Esophagus muscularis mucosa (tissue), 4 donors: ENCODE results near the gene A3GALT2. TPM values are rescaled to one million over a fixed set of nuclear protein-coding genes. Genes with fewer than 3 reads are reported as not detected.

Experiments
- DNase-seq: peaks from one replicate; pipeline ENCODE4 v3.0.0-alpha.2; 2017; ENCODE audit errors: extremely low spot score
- H3K27ac ChIP-seq, 4 donors: fragments of 200-600 bp; sonication (generic); replicated peaks in 1 of 4; 1 replicate in 3 of 4; 2 replicates in 1 of 4; pipeline ENCODE4 v1.5.1; 2016 to 2019; ENCODE audit warnings: mild to moderate bottlenecking in 1 of 4
- H3K27me3 ChIP-seq, 4 donors: fragments of 200-600 bp; sonication (generic); one replicate each; pipeline versions ENCODE4 v1.5.1 to v1.6.0; 2016 to 2019
- H3K36me3 ChIP-seq, 4 donors: fragments of 200-600 bp; sonication (generic); one replicate each; pipeline ENCODE4 v1.5.1; 2016 to 2019
- H3K4me1 ChIP-seq, 4 donors: fragments of 200-600 bp; sonication (generic); one replicate each; pipeline ENCODE4 v1.5.1; 2016 to 2019
- H3K4me3 ChIP-seq, 4 donors: fragments of 200-600 bp; sonication (generic); 1 replicate in 2 of 4; 2 replicates in 2 of 4; pipeline ENCODE4 v1.5.1; 2016 to 2019; ENCODE audit warnings: mild to moderate bottlenecking in 4 of 4, moderate library complexity in 1 of 4
- H3K9me3 ChIP-seq, 4 donors: fragments of 200-600 bp; sonication (generic); 1 replicate in 3 of 4; 2 replicates in 1 of 4; pipeline ENCODE4 v1.5.1; 2016 to 2019
- EP300 ChIP-seq: sonication (generic); formaldehyde crosslinking; IDR thresholded peaks from one replicate; pipeline ENCODE4 v1.6.1; 2017; ENCODE audit warnings: antibody characterized with exemption
- POLR2A ChIP-seq: fragments of 450-650 bp; IDR thresholded peaks from one replicate; pipeline ENCODE4 v1.6.1; 2017; ENCODE audit warnings: antibody characterized with exemption, moderate library complexity, mild to moderate bottlenecking, low read depth
- POLR2AphosphoS5 ChIP-seq, 2 donors: sonication (generic); formaldehyde crosslinking; IDR thresholded peaks; one replicate each; pipeline ENCODE4 v1.6.1; 2017; ENCODE audit warnings: antibody characterized with exemption in 2 of 2
- WGBS: methylation state at CpG from one replicate; pipeline ENCODE4 v1.1.5; 2018; 5-methylcytosine and 5-hydroxymethylcytosine counted together
- intact Hi-C: fragments of 100-400 bp; cut with DNase I; formaldehyde crosslinking; loops from one replicate; pipeline ENCODE4 v1.15.1; 2023
- total RNA-seq, 4 donors: library from RNA; depleted of rRNA; stranded (reverse); fragments of >200 nt; gene quantifications; one replicate each; pipeline versions ENCODE4 v1.1.0 to v1.2.1, GENCODE V29; 2016
- TF ChIP-seq, protein P1 (sequence below), 3 experiments: fragments of 200-600 bp in 2 of 3; fragments of 450-650 bp in 1 of 3; sonication (generic) in 2 of 3; IDR thresholded peaks; one replicate each; pipeline ENCODE4 v1.5.1; 2017 to 2019; ENCODE audit warnings: antibody characterized with exemption in 3 of 3, mild to moderate bottlenecking in 2 of 3, moderate library complexity in 1 of 3

Gene A3GALT2
- total RNA-seq, 4 donors from 2014 or later, result not detected

DNA sequence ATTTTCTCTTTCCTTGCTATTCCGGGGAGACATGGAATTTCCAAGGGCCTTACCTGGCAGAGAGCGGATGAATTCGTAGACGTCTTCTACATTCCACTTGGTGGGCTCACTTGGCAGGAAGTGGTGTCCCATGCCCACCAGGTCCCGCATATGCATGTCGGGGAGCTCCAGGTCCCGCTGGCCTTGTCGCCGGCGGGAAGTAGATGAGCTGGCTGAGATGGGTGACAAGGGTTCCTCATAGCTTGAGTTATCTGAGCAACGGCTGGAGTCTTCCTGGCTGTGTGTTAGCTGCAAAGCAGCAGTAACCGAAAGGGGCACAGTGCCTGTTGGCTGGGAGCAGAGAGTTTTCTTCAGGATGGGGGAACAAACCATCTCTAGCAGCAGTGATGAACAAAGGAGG lies 7.9 kb upstream of the A3GALT2 start:
- peaks cover 63 to 73% (median 64%) of the 10 kb centered on the region in 4 donors for H3K4me1 ChIP-seq
- intact Hi-C loops, result no loop called here
- no peak for DNase-seq
- H3K9me3 ChIP-seq, result no peaks in the 10 kb centered on the region
- TF ChIP-seq EP300 (no peak), POLR2A (no peak), POLR2AphosphoS5 (IDR thresholded peaks at IDR 0.05) (no peak)
- TF ChIP-seq, protein P1, sequence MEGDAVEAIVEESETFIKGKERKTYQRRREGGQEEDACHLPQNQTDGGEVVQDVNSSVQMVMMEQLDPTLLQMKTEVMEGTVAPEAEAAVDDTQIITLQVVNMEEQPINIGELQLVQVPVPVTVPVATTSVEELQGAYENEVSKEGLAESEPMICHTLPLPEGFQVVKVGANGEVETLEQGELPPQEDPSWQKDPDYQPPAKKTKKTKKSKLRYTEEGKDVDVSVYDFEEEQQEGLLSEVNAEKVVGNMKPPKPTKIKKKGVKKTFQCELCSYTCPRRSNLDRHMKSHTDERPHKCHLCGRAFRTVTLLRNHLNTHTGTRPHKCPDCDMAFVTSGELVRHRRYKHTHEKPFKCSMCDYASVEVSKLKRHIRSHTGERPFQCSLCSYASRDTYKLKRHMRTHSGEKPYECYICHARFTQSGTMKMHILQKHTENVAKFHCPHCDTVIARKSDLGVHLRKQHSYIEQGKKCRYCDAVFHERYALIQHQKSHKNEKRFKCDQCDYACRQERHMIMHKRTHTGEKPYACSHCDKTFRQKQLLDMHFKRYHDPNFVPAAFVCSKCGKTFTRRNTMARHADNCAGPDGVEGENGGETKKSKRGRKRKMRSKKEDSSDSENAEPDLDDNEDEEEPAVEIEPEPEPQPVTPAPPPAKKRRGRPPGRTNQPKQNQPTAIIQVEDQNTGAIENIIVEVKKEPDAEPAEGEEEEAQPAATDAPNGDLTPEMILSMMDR (IDR thresholded peaks at IDR 0.05), result no peak
- H3K27ac ChIP-seq, result peak overlapping the region; percentile 29 to 100 (median 50)
- WGBS, result 94% methylated on average over 10 of the region's 12 CpGs
- no peak overlapping the region for H3K4me3 ChIP-seq
- H3K27me3 ChIP-seq, result no peaks in the 10 kb centered on the region
- H3K36me3 ChIP-seq, result peaks cover 88 to 100% (median 95%) of the 10 kb centered on the region in 4 donors

DNA sequence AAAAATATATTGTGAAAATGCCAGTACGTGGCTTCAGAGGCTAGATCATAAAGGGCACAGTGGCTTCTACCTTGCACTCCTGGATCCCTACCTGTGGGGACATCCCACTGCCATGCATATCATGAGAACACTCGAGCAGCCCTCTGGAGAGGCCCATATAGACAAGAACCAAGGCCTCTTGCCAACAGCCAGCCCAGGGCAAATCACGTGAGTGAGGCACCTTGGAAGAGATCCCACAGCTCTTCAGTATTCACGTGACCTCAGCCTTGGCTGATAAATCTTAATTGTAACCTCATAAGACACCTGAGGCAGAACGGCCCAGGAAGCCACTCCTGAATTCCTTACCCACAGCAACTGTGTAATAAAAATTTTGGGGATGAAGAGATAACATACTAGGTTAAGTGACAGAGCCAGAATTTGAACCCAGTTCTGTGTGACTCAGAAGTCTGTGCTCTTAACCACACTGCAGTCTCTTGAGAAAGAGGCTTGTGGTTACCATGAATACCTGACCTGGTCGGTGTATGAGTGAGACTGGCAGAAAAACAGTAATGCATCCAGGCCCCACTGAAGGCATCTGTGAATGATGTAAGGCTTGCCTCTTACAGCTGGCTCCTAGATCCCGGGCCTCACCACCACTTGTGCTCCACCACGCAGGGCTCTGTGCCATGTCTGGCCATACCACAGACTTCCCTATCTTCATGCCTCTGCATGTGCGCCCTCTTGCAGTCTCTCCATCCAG lies 6.9 kb upstream of the A3GALT2 start:
- DNase-seq, result no peak
- intact Hi-C loops, result no loop called here
- TF ChIP-seq POLR2A, result no peak
- TF ChIP-seq POLR2AphosphoS5 (IDR thresholded peaks at IDR 0.05), result peak; percentile 27 to 57
- peaks cover 52 to 62% (median 54%) of the 10 kb centered on the region in 4 donors for H3K4me1 ChIP-seq
- peaks cover 93 to 100% (median 99%) of the 10 kb centered on the region in 4 donors for H3K36me3 ChIP-seq
- peak overlapping the region; percentile 29 to 100 (median 50) for H3K27ac ChIP-seq
- H3K9me3 ChIP-seq, result no peaks in the 10 kb centered on the region
- no peaks in the 10 kb centered on the region for H3K27me3 ChIP-seq
- H3K4me3 ChIP-seq, result no peak overlapping the region
- 58% methylated on average over 7 of the region's 9 CpGs for WGBS

DNA sequence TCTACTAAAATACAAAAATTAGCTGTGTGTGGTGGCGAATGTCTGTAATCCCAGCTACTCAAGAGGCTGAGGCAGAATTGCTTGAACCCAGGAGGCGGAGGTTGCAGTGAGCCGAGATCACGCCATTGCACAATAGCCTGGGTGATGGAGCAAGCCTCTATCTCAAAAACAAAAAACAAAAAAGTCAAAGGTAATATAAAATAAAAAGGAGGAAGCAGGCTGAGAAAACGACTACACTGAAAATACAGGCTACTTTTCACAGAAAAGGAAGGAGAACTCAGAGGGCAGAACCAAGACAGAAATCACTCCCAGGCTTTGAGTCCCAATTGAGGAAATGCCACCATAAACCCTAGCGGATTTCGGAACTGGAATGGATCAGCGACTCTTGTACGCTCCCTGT lies 5.9 kb upstream of the A3GALT2 start:
- WGBS, result 75% methylated on average over 9 of the region's 9 CpGs
- TF ChIP-seq POLR2A (no peak), EP300 (no peak), POLR2AphosphoS5 (IDR thresholded peaks at IDR 0.05) (no peak)
- TF ChIP-seq, protein P1 (IDR thresholded peaks at IDR 0.05), result no peak
- H3K4me1 ChIP-seq, result peaks cover 43 to 52% (median 44%) of the 10 kb centered on the region in 4 donors
- no peak for DNase-seq
- no peaks in the 10 kb centered on the region for H3K9me3 ChIP-seq
- no peaks in the 10 kb centered on the region for H3K27me3 ChIP-seq
- no peak overlapping the region for H3K4me3 ChIP-seq
- intact Hi-C loops, result no loop called here
- H3K36me3 ChIP-seq, result peaks cover 85 to 100% (median 98%) of the 10 kb centered on the region in 4 donors
- peak overlapping the region in 3 of 4 donors; percentile 29 to 100 (median 49) for H3K27ac ChIP-seq

DNA sequence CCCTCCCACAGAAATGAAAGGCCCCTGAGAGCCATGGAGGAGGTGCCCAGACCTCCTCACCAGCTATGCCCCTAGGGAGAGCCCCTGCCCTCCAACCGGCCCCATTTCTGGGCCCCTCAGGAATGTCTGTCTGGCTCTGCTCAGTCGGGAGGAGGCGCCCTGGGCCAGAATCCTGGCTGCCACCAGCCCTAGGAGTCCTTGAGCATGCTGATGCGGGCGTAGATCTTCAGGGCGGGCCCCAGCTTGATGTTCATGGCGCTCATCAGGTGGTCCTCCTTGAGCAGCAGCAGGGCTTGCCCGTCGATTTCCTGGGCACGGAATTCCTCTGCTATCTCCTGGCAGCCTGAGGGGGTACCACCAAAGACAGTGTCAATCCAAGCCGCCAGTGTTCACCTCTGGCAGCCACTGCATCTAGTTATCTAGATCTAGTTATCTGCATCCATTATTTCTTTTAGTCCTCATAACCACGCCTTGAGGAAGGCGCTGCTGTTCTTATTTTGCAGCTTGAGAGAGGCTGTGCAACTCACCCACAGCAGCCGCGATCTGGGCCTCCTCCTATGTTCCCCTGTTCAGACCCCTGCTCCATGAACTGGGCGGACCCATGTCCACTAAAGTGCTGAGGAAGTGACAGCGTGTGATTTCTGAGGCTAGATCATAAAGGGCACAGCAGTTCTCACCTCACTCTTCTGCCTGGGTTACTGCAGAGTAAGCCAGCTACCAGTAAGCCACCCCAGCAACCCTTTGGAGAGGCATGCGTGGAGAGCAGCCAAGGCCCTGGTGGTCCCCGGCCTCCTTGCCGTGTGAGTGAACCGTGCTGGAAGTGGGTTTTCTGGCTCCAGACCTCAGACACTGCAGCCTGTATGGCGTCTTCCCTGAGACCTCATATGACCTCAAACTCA lies 4.0 kb upstream of the A3GALT2 start:
- Histone ChIP-seq H3K4me3 (no peak overlapping the region), H3K36me3 (peaks cover 66 to 81% (median 80%) of the 10 kb centered on the region in 4 donors), H3K9me3 (no peaks in the 10 kb centered on the region), H3K27ac (peak overlapping the region in 3 of 4 donors; percentile 10 to 55 (median 18)), H3K4me1 (peaks cover 33 to 43% (median 35%) of the 10 kb centered on the region in 4 donors), H3K27me3 (no peaks in the 10 kb centered on the region)
- WGBS, result 71% methylated on average over 19 of the region's 22 CpGs
- intact Hi-C loops, result no loop called here
- DNase-seq, result no peak
- TF ChIP-seq EP300, result no peak
- TF ChIP-seq, protein P1 (IDR thresholded peaks at IDR 0.05), result no peak
- TF ChIP-seq POLR2AphosphoS5 (IDR thresholded peaks at IDR 0.05), result no peak
- no peak for TF ChIP-seq POLR2A
